HEK293 (cell line): ENCODE results near the gene ITGB1.

ENCODE experiments used
- GLI2 ChIP-seq: fragments of 450-650 bp; formaldehyde crosslinking; IDR thresholded peaks from 2 replicates; pipeline ENCODE4; 2017; ENCODE audit warnings: missing biosample characterization, missing genetic modification characterization, low read depth, borderline replicate concordance
- SETDB1 ChIP-seq: IDR thresholded peaks from one replicate; pipeline ENCODE4 v1.6.1; 2017; ENCODE audit warnings: mild to moderate bottlenecking, low read length, moderate library complexity, mixed read lengths; ENCODE audit not compliant: insufficient read length
- ZNF140 ChIP-seq: fragments of 450-650 bp; formaldehyde crosslinking; IDR thresholded peaks from 2 replicates; pipeline ENCODE4 v1.5.1; 2016; ENCODE audit warnings: missing biosample characterization, missing genetic modification characterization
- ZNF292 ChIP-seq: fragments of 450-650 bp; formaldehyde crosslinking; IDR thresholded peaks from 2 replicates; pipeline ENCODE4 v1.5.1; 2016; ENCODE audit warnings: low read depth, missing biosample characterization, missing genetic modification characterization, borderline replicate concordance
- ZNF426 ChIP-seq: fragments of 450-650 bp; formaldehyde crosslinking; IDR thresholded peaks from 2 replicates; pipeline ENCODE4 v1.5.1; 2017; ENCODE audit warnings: missing biosample characterization, missing genetic modification characterization, mild to moderate bottlenecking, inconsistent platforms, moderate library complexity
- ZNF510 ChIP-seq: fragments of 450-650 bp; formaldehyde crosslinking; IDR thresholded peaks from 2 replicates; pipeline ENCODE4 v1.5.1; 2018; ENCODE audit warnings: mild to moderate bottlenecking, missing genetic modification characterization, missing biosample characterization; ENCODE audit not compliant: insufficient replicate concordance
- TF ChIP-seq, protein P1 (sequence below): fragments of 450-650 bp; formaldehyde crosslinking; IDR thresholded peaks from 2 replicates; pipeline ENCODE4 v1.5.1; 2016; ENCODE audit warnings: missing biosample characterization, missing genetic modification characterization
- TF ChIP-seq, protein P2 (sequence below): fragments of 450-650 bp; formaldehyde crosslinking; IDR thresholded peaks from 2 replicates; pipeline ENCODE4 v1.5.1; 2016; ENCODE audit warnings: missing biosample characterization, missing genetic modification characterization
- TF ChIP-seq, protein P3 (sequence below): fragments of 450-650 bp; formaldehyde crosslinking; IDR thresholded peaks from 2 replicates; pipeline ENCODE4 v1.5.1; 2016; ENCODE audit warnings: missing biosample characterization, missing genetic modification characterization
- TF ChIP-seq, protein P4 (sequence below): fragments of 450-650 bp; formaldehyde crosslinking; IDR thresholded peaks from 2 replicates; pipeline ENCODE4 v1.5.1; 2016; ENCODE audit warnings: missing biosample characterization, missing genetic modification characterization

DNA sequence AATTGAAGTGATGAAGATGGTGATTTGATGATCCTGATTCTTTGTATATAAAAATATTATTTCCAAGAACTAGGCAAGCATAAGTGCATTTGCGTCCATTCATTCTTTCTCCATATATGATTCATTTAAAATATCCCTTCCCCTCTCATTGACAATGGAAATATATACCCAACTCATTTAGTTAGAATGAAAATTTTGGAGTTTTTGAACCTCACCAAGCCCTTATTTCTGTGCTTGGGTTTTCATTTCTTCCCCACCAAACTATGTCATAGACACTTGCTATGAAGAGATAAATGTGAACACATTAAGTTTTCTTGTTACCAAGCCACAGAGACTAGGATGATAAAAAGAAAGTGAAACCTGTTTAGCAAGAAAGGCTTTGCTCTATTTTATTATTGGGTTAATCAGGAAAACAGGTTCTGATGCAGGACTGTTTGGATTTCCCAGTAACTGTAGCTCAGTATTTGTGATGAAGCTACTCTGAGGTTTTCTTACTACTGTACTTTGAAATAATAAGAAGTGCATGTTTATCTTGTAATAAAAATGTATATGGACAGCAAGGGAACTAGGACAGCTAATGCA, 68.3 kb downstream of the ITGB1 start:
- no peak for TF ChIP-seq ZNF140 (tag by site-specific recombination)
- TF ChIP-seq, protein P1, sequence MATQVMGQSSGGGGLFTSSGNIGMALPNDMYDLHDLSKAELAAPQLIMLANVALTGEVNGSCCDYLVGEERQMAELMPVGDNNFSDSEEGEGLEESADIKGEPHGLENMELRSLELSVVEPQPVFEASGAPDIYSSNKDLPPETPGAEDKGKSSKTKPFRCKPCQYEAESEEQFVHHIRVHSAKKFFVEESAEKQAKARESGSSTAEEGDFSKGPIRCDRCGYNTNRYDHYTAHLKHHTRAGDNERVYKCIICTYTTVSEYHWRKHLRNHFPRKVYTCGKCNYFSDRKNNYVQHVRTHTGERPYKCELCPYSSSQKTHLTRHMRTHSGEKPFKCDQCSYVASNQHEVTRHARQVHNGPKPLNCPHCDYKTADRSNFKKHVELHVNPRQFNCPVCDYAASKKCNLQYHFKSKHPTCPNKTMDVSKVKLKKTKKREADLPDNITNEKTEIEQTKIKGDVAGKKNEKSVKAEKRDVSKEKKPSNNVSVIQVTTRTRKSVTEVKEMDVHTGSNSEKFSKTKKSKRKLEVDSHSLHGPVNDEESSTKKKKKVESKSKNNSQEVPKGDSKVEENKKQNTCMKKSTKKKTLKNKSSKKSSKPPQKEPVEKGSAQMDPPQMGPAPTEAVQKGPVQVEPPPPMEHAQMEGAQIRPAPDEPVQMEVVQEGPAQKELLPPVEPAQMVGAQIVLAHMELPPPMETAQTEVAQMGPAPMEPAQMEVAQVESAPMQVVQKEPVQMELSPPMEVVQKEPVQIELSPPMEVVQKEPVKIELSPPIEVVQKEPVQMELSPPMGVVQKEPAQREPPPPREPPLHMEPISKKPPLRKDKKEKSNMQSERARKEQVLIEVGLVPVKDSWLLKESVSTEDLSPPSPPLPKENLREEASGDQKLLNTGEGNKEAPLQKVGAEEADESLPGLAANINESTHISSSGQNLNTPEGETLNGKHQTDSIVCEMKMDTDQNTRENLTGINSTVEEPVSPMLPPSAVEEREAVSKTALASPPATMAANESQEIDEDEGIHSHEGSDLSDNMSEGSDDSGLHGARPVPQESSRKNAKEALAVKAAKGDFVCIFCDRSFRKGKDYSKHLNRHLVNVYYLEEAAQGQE (tag by site-specific recombination), result no peak
- TF ChIP-seq ZNF510 (tag by site-specific recombination), result no peak
- no peak for TF ChIP-seq SETDB1
- TF ChIP-seq, protein P2, sequence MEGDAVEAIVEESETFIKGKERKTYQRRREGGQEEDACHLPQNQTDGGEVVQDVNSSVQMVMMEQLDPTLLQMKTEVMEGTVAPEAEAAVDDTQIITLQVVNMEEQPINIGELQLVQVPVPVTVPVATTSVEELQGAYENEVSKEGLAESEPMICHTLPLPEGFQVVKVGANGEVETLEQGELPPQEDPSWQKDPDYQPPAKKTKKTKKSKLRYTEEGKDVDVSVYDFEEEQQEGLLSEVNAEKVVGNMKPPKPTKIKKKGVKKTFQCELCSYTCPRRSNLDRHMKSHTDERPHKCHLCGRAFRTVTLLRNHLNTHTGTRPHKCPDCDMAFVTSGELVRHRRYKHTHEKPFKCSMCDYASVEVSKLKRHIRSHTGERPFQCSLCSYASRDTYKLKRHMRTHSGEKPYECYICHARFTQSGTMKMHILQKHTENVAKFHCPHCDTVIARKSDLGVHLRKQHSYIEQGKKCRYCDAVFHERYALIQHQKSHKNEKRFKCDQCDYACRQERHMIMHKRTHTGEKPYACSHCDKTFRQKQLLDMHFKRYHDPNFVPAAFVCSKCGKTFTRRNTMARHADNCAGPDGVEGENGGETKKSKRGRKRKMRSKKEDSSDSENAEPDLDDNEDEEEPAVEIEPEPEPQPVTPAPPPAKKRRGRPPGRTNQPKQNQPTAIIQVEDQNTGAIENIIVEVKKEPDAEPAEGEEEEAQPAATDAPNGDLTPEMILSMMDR (tag by site-specific recombination), result no peak
- no peak for TF ChIP-seq GLI2 (tag by site-specific recombination)
- TF ChIP-seq, protein P3, sequence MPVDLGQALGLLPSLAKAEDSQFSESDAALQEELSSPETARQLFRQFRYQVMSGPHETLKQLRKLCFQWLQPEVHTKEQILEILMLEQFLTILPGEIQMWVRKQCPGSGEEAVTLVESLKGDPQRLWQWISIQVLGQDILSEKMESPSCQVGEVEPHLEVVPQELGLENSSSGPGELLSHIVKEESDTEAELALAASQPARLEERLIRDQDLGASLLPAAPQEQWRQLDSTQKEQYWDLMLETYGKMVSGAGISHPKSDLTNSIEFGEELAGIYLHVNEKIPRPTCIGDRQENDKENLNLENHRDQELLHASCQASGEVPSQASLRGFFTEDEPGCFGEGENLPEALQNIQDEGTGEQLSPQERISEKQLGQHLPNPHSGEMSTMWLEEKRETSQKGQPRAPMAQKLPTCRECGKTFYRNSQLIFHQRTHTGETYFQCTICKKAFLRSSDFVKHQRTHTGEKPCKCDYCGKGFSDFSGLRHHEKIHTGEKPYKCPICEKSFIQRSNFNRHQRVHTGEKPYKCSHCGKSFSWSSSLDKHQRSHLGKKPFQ, result no peak
- TF ChIP-seq, protein P4, sequence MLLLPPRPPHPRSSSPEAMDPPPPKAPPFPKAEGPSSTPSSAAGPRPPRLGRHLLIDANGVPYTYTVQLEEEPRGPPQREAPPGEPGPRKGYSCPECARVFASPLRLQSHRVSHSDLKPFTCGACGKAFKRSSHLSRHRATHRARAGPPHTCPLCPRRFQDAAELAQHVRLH (tag by site-specific recombination), result no peak
- TF ChIP-seq ZNF292 (tag by site-specific recombination), result no peak
- TF ChIP-seq ZNF426, result no peak
